Adrenal gland (tissue), 12 donors: Measurements from ENCODE around the gene MAPK4. TPM values are rescaled to one million over a fixed set of nuclear protein-coding genes. Genes with fewer than 3 reads are reported as not detected.

Experiments
- DNase-seq, 7 donors: peaks; one replicate each; pipeline ENCODE4 v3.0.0-alpha.2; 2019 to 2020
- H3K27ac ChIP-seq, 5 donors: fragments of 200-600 bp; sonication (generic) in 4 of 5; 1 replicate in 3 of 5; 2 replicates in 2 of 5; pipeline versions ENCODE4 v1.5.1 to v1.8.0; 2016 to 2020; ENCODE audit warnings: mild to moderate bottlenecking in 1 of 5
- H3K27me3 ChIP-seq: fragments of 200-600 bp; 2 replicates; pipeline ENCODE4 v1.8.0; 2021
- H3K36me3 ChIP-seq, 2 donors: fragments of 200-600 bp; replicated peaks in 1 of 2; 1 replicate in 1 of 2; 2 replicates in 1 of 2; pipeline versions ENCODE4 v1.5.1 to v1.8.0; 2018 to 2022
- H3K4me1 ChIP-seq, 2 donors: fragments of 200-600 bp; replicated peaks in 1 of 2; 1 replicate in 1 of 2; 2 replicates in 1 of 2; pipeline versions ENCODE4 v1.5.1 to v1.8.0; 2018 to 2021
- H3K4me3 ChIP-seq, 4 donors: fragments of 200-600 bp; sonication (generic) in 3 of 4; one replicate each; pipeline ENCODE4 v1.5.1; 2016 to 2018
- H3K9me3 ChIP-seq, 3 donors: fragments of 200-600 bp; sonication (generic) in 1 of 3; replicated peaks in 1 of 3; 1 replicate in 2 of 3; 2 replicates in 1 of 3; pipeline versions ENCODE4 v1.5.1 to v1.8.0; 2016 to 2021
- CTCF ChIP-seq, 6 experiments: fragments of 450-650 bp in 4 of 6; fragments of 200-600 bp in 2 of 6; sonication (generic) in 1 of 6; IDR thresholded peaks; 1 replicate in 5 of 6; 2 replicates in 1 of 6; pipeline versions ENCODE4 v1.5.1 to v1.8.0; 2016 to 2021; ENCODE audit warnings: antibody characterized with exemption in 6 of 6, mild to moderate bottlenecking in 2 of 6, moderate library complexity in 1 of 6
- POLR2A ChIP-seq, 2 donors: fragments of 450-650 bp; IDR thresholded peaks; one replicate each; pipeline ENCODE4 v1.6.1; 2017; ENCODE audit warnings: antibody characterized with exemption in 2 of 2, mild to moderate bottlenecking in 2 of 2, moderate library complexity in 1 of 2
- WGBS, 4 donors: extraction: QIAGEN DNeasy Blood & Tissue Kit in 2 of 4; methylation state at CpG; one replicate each; pipeline versions ENCODE4 v1.1.5 to v1.1.7; 2013 to 2017; 5-methylcytosine and 5-hydroxymethylcytosine counted together
- intact Hi-C, 2 donors: fragments of 100-400 bp; cut with DNase I; formaldehyde crosslinking; loops; one replicate each; pipeline versions ENCODE4 v1.14.1 to v1.15.0; 2022 to 2023
- polyA plus RNA-seq, 3 donors: library from polyadenylated mRNA; stranded (reverse); fragments of 200-250 nt in 2 of 3; fragments of 350-450 nt in 1 of 3; fragmentation: Illumina TruSeq in 1 of 3; extraction: RNeasy Lipid Tissue Mini Kit (QIAGEN cat#74804) in 1 of 3; gene quantifications; one replicate each; pipeline ENCODE4 v1.2.3, GENCODE V29; 2013 to 2014
- total RNA-seq, 9 donors: library from RNA; depleted of rRNA in 4 of 9; stranded (reverse); fragments of >200 nt in 4 of 9; fragments of 120-200 nt in 1 of 9; fragmentation: NEBNext Ultra II Directional in 1 of 9; extraction: Animal tissue kit (Norgen Biotek cat#: 25700) in 1 of 9; gene quantifications; one replicate each; pipeline versions ENCODE4 v1.1.0 to v1.2.4, GENCODE V29; 2013 to 2023
- donor health status: healthy with polysubstance abuse.
- donor health status: Bipolar disorder and iron deficiency.
- donor health status: DM: yes; HTN: yes; CAD: no.
- donor health status: DM: no; HTN: no; CAD: no.
- donor health status: DM: no; HTN: no; CAD: no.
- donor health status: DM: yes; HTN: yes; CAD: no.

Gene MAPK4
- total and polyA plus RNA-seq, 12 donors = 16.3 to 231 (median 33.9) TPM

DNA sequence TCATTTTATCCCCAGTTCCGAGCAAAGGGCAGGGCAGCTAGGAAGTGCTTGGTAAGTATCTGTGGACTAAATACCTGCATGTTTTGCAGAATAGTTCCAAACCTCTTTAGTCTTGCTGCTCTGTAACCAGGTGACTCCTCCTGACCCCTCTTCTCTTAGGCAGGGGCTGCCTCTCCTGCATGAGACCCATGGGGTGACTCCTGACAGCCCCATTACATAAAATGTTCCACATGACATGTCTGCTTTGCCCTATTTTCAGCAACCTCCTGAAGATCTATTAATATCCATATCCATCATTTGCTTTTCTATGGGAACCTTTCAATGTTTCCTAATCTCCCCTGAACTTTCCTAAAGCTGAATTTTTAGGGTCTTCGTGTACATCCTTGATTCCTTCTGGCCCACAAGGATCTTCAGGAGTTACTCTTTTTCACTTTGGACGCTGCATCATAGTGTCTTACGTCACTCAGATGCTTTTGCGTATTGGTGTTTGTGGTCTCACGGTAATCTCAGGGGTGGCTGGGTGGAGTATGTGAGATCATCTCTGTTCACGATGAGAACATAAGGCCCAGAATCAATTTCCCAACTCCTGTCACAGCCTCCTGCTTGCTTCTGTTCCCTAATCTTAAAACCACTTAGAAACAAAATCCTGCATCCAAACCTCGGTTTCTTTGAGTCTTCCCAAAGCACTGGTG lies 76.6 kb downstream of the MAPK4 start:
- Histone ChIP-seq H3K27me3 (no peaks in the 10 kb centered on the region), H3K4me1 (peaks cover 14 to 44% of the 10 kb centered on the region in 2 donors), H3K36me3 (no peaks in the 10 kb centered on the region), H3K27ac (no peak overlapping the region), H3K4me3 (no peak overlapping the region), H3K9me3 (no peaks in the 10 kb centered on the region)
- intact Hi-C loops = no loop called here
- peak in 1 of 7 donors; percentile 37 for DNase-seq
- TF ChIP-seq POLR2A (IDR thresholded peaks at IDR 0.05) (no peak), CTCF (IDR thresholded peaks at IDR 0.05) (no peak)
- 86 to 94% (median 93%) methylated on average over 8 of the region's 8 CpGs for WGBS, 4 donors

- no peaks in the 10 kb centered on the region for H3K9me3 ChIP-seq
- no peaks in the 10 kb centered on the region for H3K36me3 ChIP-seq
- H3K27me3 ChIP-seq = no peaks in the 10 kb centered on the region
- peak in 1 of 2 donors; percentile 29 for TF ChIP-seq POLR2A (IDR thresholded peaks at IDR 0.05)
- TF ChIP-seq CTCF (IDR thresholded peaks at IDR 0.05) = no peak
- DNase-seq = peak in 3 of 7 donors; percentile 42 to 61 (median 48)
- H3K4me3 ChIP-seq = no peak overlapping the region
- peaks cover 14 to 31% of the 10 kb centered on the region in 2 donors for H3K4me1 ChIP-seq
- intact Hi-C loops = no loop called here
- 25 to 33% (median 33%) methylated on average over 10 of the region's 10 CpGs for WGBS, 4 donors
- H3K27ac ChIP-seq = peak overlapping the region; percentile 20 to 88 (median 53)
These were observed 78.4 kb downstream of the MAPK4 start for GRCh38 chr18:50638016-50638883.

DNA sequence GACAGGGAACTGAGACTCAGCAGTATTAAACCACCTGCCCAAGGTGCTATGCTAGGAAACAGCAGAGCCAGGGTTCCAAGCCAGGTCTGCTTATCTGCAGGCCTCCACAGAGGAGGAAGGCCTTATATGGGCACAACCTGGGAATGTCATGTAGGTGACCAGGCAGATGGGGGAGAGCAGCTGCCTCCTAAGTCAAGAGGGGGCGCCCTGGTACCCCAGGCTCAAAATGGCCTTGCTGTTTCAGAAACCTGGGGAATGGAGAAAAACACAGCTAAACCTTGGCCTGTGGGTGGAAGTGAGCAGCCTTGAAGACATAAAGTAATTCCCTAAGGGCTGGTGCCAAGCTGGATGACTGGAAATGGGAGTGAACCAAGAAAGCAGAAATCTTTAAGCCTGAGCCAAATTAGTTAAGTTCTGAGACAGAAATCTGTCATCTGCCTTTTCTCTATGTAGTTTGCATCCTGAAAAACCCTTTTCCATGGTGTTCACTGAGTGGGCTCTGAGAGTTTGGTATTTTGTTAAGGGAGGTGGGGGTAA lies 79.1 kb downstream of the MAPK4 start:
- DNase-seq = peak in 3 of 7 donors; percentile 35 to 56 (median 46)
- Histone ChIP-seq H3K27me3 (no peaks in the 10 kb centered on the region), H3K36me3 (no peaks in the 10 kb centered on the region), H3K4me1 (peaks cover 14 to 31% of the 10 kb centered on the region in 2 donors), H3K4me3 (no peak overlapping the region), H3K27ac (peak overlapping the region; percentile 20 to 88 (median 53)), H3K9me3 (no peaks in the 10 kb centered on the region)
- intact Hi-C loops = no loop called here
- TF ChIP-seq CTCF (IDR thresholded peaks at IDR 0.05) = no peak
- no peak for TF ChIP-seq POLR2A (IDR thresholded peaks at IDR 0.05)
- WGBS, 4 donors = 50 to 93% (median 67%) methylated on average over 1 of the region's 1 CpG

DNA sequence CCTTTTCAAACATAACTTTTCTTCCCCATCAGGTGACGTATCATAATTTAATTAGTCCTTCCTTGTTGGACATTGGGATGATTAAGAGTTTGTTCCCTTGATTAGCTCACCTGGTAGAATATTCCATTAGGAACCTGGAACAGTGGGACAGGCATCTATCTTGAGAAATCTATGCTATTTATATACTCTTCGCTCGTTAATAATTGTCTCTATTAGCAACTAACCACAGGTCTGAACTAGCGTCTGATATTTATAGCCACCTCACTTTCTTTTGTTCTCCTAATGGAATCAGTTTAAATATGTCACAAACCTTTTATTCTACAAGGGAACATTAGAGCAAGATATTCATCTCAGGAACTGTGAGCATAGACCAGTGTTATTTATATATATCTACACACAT lies 79.8 kb downstream of the MAPK4 start:
- no peak for DNase-seq
- Histone ChIP-seq H3K4me3 (no peak overlapping the region), H3K36me3 (no peaks in the 10 kb centered on the region), H3K27ac (peak overlapping the region in 2 of 5 donors; percentile 33 to 83), H3K27me3 (no peaks in the 10 kb centered on the region), H3K4me1 (peaks cover 14 to 31% of the 10 kb centered on the region in 2 donors), H3K9me3 (no peaks in the 10 kb centered on the region)
- intact Hi-C loops = no loop called here
- 75 to 87% (median 82%) methylated on average over 4 of the region's 4 CpGs for WGBS, 4 donors
- no peak for TF ChIP-seq POLR2A (IDR thresholded peaks at IDR 0.05)
- TF ChIP-seq CTCF (IDR thresholded peaks at IDR 0.05) = no peak
